ENCODE measurements around the gene FAM228A.

FAM228A gene

DNA sequence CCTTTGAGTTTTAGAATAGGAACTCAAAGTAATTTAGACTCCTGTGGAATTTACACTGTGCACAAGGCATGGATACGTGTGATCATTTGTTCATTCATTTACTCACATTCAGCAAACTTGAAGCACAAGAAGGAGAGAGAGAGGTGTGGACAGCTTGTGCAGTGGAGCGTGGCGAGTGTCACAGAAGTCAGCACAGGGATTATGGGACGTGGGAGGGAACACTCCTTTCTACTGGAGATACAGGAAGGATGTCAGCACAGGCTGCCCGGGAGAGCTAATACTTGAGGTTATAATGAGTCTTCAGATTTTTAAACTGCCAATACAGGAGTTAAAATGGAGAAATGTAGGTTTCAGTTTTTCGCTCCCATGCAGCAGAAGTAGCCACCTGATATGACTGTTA lies 7.0 kb downstream of the FAM228A start:
- no peaks in the 10 kb centered on the region for H3K4me1 ChIP-seq (ENCODE audit: insufficient read depth, low read length)
- no peaks in the 10 kb centered on the region for H3K27me3 ChIP-seq (ENCODE audit: insufficient read depth, low read length, poor library complexity)
- ATAC-seq (ENCODE audit: insufficient read depth, low read depth) = no peak
- no peak overlapping the region for H3K27ac ChIP-seq (ENCODE audit: low read length)
- no peak overlapping the region for H3K9ac ChIP-seq (ENCODE audit: low read depth, low read length)
- no peaks in the 10 kb centered on the region for H3K9me3 ChIP-seq (ENCODE audit: insufficient read depth, low read length, severe bottlenecking)
- H3K79me2 ChIP-seq (ENCODE audit: insufficient read depth, low read length) = no peaks in the 10 kb centered on the region
- no peak for TF ChIP-seq EZH2 (IDR thresholded peaks at IDR 0.05; ENCODE audit: borderline replicate concordance, low read depth, low read length, severe bottlenecking)
- TF ChIP-seq, protein P1, sequence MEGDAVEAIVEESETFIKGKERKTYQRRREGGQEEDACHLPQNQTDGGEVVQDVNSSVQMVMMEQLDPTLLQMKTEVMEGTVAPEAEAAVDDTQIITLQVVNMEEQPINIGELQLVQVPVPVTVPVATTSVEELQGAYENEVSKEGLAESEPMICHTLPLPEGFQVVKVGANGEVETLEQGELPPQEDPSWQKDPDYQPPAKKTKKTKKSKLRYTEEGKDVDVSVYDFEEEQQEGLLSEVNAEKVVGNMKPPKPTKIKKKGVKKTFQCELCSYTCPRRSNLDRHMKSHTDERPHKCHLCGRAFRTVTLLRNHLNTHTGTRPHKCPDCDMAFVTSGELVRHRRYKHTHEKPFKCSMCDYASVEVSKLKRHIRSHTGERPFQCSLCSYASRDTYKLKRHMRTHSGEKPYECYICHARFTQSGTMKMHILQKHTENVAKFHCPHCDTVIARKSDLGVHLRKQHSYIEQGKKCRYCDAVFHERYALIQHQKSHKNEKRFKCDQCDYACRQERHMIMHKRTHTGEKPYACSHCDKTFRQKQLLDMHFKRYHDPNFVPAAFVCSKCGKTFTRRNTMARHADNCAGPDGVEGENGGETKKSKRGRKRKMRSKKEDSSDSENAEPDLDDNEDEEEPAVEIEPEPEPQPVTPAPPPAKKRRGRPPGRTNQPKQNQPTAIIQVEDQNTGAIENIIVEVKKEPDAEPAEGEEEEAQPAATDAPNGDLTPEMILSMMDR (IDR thresholded peaks at IDR 0.05; ENCODE audit: borderline replicate concordance, extremely low read depth, low read length, poor library complexity, severe bottlenecking) = no peak
- DNase-seq = no peak
- no peak overlapping the region for H3K4me3 ChIP-seq (ENCODE audit: low read depth in 1 of 2, low read length in 2 of 2)
- H2AFZ ChIP-seq (ENCODE audit: low read depth, low read length) = no peak overlapping the region
- no peaks in the 10 kb centered on the region for H4K20me1 ChIP-seq (ENCODE audit: insufficient read depth, low read length)
- H3K36me3 ChIP-seq (ENCODE audit: insufficient read depth, low read length) = no peaks in the 10 kb centered on the region
- H3K4me2 ChIP-seq (ENCODE audit: insufficient read depth, low read length) = no peak overlapping the region

DNA sequence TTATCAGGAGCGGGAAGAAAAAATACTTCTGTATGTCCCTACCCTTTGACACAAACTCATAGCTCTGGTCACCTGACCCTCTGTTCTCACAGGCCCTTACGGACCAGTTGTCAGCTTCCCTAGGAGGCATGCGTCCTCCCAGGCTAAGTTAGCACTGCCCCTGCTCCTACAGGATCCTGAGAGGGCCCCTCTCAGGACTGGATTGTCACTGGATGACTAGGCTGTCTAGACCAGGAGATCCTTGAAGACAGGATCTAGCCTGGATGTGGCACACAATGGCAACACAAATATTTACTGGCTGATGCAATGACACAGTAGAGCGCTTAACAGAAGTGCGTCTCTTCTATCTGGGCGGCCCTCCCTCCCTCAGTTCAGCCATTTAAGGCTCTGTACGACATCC lies 7.7 kb downstream of the FAM228A start:
- no peaks in the 10 kb centered on the region for H3K9me3 ChIP-seq (ENCODE audit: insufficient read depth, low read length, severe bottlenecking)
- H3K4me1 ChIP-seq (ENCODE audit: insufficient read depth, low read length) = no peaks in the 10 kb centered on the region
- no peaks in the 10 kb centered on the region for H3K79me2 ChIP-seq (ENCODE audit: insufficient read depth, low read length)
- TF ChIP-seq, protein P1 (IDR thresholded peaks at IDR 0.05; ENCODE audit: borderline replicate concordance, extremely low read depth, low read length, poor library complexity, severe bottlenecking) = no peak
- no peak for TF ChIP-seq EZH2 (IDR thresholded peaks at IDR 0.05; ENCODE audit: borderline replicate concordance, low read depth, low read length, severe bottlenecking)
- ATAC-seq (ENCODE audit: insufficient read depth, low read depth) (no peak), DNase-seq (no peak)
- H3K36me3 ChIP-seq (ENCODE audit: insufficient read depth, low read length) = no peaks in the 10 kb centered on the region
- no peaks in the 10 kb centered on the region for H3K27me3 ChIP-seq (ENCODE audit: insufficient read depth, low read length, poor library complexity)
- H2AFZ ChIP-seq (ENCODE audit: low read depth, low read length) = no peak overlapping the region
- H3K4me2 ChIP-seq (ENCODE audit: insufficient read depth, low read length) = no peak overlapping the region
- no peak overlapping the region for H3K9ac ChIP-seq (ENCODE audit: low read depth, low read length)
- no peak overlapping the region for H3K27ac ChIP-seq (ENCODE audit: low read length)
- no peaks in the 10 kb centered on the region for H4K20me1 ChIP-seq (ENCODE audit: insufficient read depth, low read length)
- no peak overlapping the region for H3K4me3 ChIP-seq (ENCODE audit: low read depth in 1 of 2, low read length in 2 of 2)

DNA sequence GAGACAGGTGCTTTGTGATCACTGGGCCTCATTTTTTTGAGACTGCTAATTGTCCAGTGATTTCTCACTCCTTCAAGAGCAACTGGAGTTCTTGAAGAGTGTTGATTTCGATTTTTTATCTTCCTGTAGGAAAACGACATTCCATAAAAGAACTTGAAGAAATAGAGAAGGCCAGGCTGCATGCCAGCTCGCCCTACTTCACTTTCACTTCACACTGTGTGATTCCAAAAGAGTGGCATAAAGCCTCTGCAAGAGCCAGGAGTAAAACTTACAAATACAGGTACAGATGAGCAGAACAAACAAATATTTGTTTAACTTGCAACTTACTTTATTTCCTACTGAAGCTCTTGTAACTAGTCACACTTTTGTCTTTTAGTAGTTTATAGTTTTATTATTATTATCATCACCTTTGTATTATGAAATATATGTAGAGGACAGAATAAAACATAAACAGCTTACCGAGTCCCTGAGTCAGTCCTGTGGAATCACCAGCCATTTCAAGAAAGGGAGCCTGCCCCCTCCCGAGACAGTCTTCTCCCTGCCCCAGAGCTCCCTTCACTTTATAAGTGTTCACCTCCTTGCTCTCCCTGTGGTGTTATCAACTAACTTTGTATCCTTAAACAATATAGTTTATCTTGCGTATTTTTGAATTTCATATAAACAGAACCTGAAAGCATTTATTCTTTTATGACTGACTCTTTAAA lies 8.7 kb downstream of the FAM228A start:
- H3K27ac ChIP-seq (ENCODE audit: low read length) = no peak overlapping the region
- no peaks in the 10 kb centered on the region for H3K9me3 ChIP-seq (ENCODE audit: insufficient read depth, low read length, severe bottlenecking)
- H3K79me2 ChIP-seq (ENCODE audit: insufficient read depth, low read length) = no peaks in the 10 kb centered on the region
- TF ChIP-seq EZH2 (IDR thresholded peaks at IDR 0.05; ENCODE audit: borderline replicate concordance, low read depth, low read length, severe bottlenecking) = no peak
- TF ChIP-seq, protein P1 (IDR thresholded peaks at IDR 0.05; ENCODE audit: borderline replicate concordance, extremely low read depth, low read length, poor library complexity, severe bottlenecking) = no peak
- no peak overlapping the region for H3K4me2 ChIP-seq (ENCODE audit: insufficient read depth, low read length)
- H3K27me3 ChIP-seq (ENCODE audit: insufficient read depth, low read length, poor library complexity) = no peaks in the 10 kb centered on the region
- no peaks in the 10 kb centered on the region for H4K20me1 ChIP-seq (ENCODE audit: insufficient read depth, low read length)
- DNase-seq (no peak), ATAC-seq (ENCODE audit: insufficient read depth, low read depth) (no peak)
- no peak overlapping the region for H3K4me3 ChIP-seq (ENCODE audit: low read depth in 1 of 2, low read length in 2 of 2)
- H3K36me3 ChIP-seq (ENCODE audit: insufficient read depth, low read length) = no peaks in the 10 kb centered on the region
- H3K9ac ChIP-seq (ENCODE audit: low read depth, low read length) = no peak overlapping the region
- no peak overlapping the region; the same call in 1 of the 2 replicates for H2AFZ ChIP-seq (ENCODE audit: low read depth, low read length)
- H3K4me1 ChIP-seq (ENCODE audit: insufficient read depth, low read length) = no peaks in the 10 kb centered on the region

Measured in DND-41 (cell line).